GM12891 (cell line): ENCODE data around the gene HID1.

Source experiments
- POLR2AphosphoS5 ChIP-seq: IDR thresholded peaks from 2 replicates; pipeline ENCODE4 v1.6.1; 2011; ENCODE audit warnings: low read depth, low read length, control low read depth
- TAF1 ChIP-seq: IDR thresholded peaks from 2 replicates; pipeline ENCODE4 v1.6.1; 2011; ENCODE audit warnings: low read depth, low read length, control low read depth

DNA sequence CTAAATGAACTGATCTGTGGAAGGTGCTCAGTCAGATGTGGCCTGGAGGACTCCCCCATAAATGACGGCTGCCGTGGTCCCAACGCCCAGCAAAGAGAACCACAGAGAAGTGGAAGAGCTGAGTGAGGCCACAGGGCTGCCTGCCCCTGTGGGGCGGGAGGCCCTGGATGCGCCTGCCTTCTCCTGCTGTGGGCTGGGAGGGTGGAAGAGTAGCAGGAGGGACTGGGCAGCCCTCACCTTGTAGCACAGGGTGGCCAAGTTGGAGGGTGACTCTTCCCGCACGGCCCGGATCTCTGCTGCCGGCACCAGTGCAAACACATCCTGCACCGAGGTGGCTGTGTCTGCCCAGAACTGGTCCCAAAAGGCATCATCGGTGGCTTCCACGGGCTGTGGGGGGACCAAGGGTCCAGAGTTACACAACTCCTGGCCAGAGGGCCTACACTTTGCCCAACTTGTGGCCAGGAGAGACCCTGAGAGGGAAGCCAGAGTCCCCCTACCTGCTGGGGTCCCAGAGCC is 8.3 kb downstream of the HID1 start:
- TF ChIP-seq POLR2AphosphoS5 (no peak), TAF1 (no peak)
